Astrocyte (in vitro differentiated cells and primary cell): ENCODE measurements around the gene CCDC137.

Experiments
- CTCF ChIP-seq: IDR thresholded peaks from 2 replicates; pipeline ENCODE4 v1.5.1; 2011; ENCODE audit warnings: low read depth, mild to moderate bottlenecking, inconsistent platforms, low read length, moderate library complexity; ENCODE audit not compliant: insufficient read depth
- EZH2 ChIP-seq: IDR thresholded peaks from 2 replicates; pipeline ENCODE4 v1.6.1; 2012; ENCODE audit warnings: mild to moderate bottlenecking, low read length, inconsistent platforms; ENCODE audit not compliant: insufficient read depth

- TF ChIP-seq EZH2 (peak; percentile 95), CTCF (no peak)
Measured at GRCh38 chr17:81648013-81648706, 18.4 kb upstream of the CCDC137 start.
